CD4-positive, alpha-beta T cell treated with Interferon alpha-2 for 1 hour (primary cell): ENCODE measurements around the gene NTM.
"Not testable (repeated sequence)": the region's sequence is repeated elsewhere in the genome, so short reads cannot be mapped to it uniquely, and the experiment has no call there.

Experiments used
- DNase-seq, 2 donors: peaks; one replicate each; pipeline ENCODE4 v3.0.0-alpha.2; 2020 to 2022

The NTM gene

GRCh38 chr11:131424257-131424876 lies 54.0 kb downstream of the NTM start:
- DNase-seq, result not testable (repeated sequence)

GRCh38 chr11:131425285-131425684 lies 54.9 kb downstream of the NTM start:
- DNase-seq, result no peak

GRCh38 chr11:131428853-131429252 lies 58.4 kb downstream of the NTM start:
- no peak for DNase-seq

- DNase-seq, result no peak
Measured at GRCh38 chr11:131430473-131431208, 60.2 kb downstream of the NTM start.

- no peak for DNase-seq
Measured at GRCh38 chr11:131441051-131441810, 70.8 kb downstream of the NTM start.

GRCh38 chr11:131446590-131447275 lies 76.3 kb downstream of the NTM start:
- no peak for DNase-seq

GRCh38 chr11:131447277-131447815 lies 76.9 kb downstream of the NTM start:
- no peak for DNase-seq

- DNase-seq, result no peak
Measured at GRCh38 chr11:131447898-131448297, 77.5 kb downstream of the NTM start.

GRCh38 chr11:131449036-131450019 lies 78.9 kb downstream of the NTM start:
- no peak for DNase-seq

- DNase-seq, result no peak
Measured at GRCh38 chr11:131454490-131454889, 84.1 kb downstream of the NTM start.

GRCh38 chr11:131454989-131455388 lies 84.6 kb downstream of the NTM start:
- DNase-seq, result no peak

GRCh38 chr11:131455843-131456704 lies 85.7 kb downstream of the NTM start:
- no peak for DNase-seq

GRCh38 chr11:131457163-131457562 lies 86.7 kb downstream of the NTM start:
- DNase-seq, result no peak

- no peak for DNase-seq
Measured at GRCh38 chr11:131458421-131458820, 88.0 kb downstream of the NTM start.

GRCh38 chr11:131460931-131461330 lies 90.5 kb downstream of the NTM start:
- no peak for DNase-seq

GRCh38 chr11:131462622-131463021 lies 92.2 kb downstream of the NTM start:
- DNase-seq, result no peak

GRCh38 chr11:131463162-131463561 lies 92.7 kb downstream of the NTM start:
- no peak for DNase-seq

GRCh38 chr11:131463649-131464425 lies 93.4 kb downstream of the NTM start:
- DNase-seq, result no peak

GRCh38 chr11:131464461-131464860 lies 94.0 kb downstream of the NTM start:
- DNase-seq, result no peak

- DNase-seq, result no peak
Measured at GRCh38 chr11:131465039-131465438, 94.6 kb downstream of the NTM start.
